Muscle of leg (tissue), 11 donors: ENCODE measurements around the gene SPDYE2B. TPM values are rescaled to one million over a fixed set of nuclear protein-coding genes. Genes with fewer than 3 reads are reported as not detected.
A peak's percentile ranks its signal among the peaks of the same experiment; 100 is the strongest.
"Not testable (repeated sequence)": the region's sequence is repeated elsewhere in the genome, so short reads cannot be mapped to it uniquely, and the experiment has no call there.

ENCODE experiments used
- DNase-seq: peaks from one replicate; pipeline ENCODE4 v3.0.0; 2013
- H3K27ac ChIP-seq: one replicate; pipeline ENCODE4 v1.5.1; 2013; ENCODE audit warnings: mild to moderate bottlenecking, low read length, control low read depth
- H3K27me3 ChIP-seq: one replicate; pipeline ENCODE4 v1.6.1; 2013; ENCODE audit warnings: low read length; ENCODE audit not compliant: control insufficient read depth, insufficient read depth
- H3K36me3 ChIP-seq: one replicate; pipeline ENCODE4 v1.6.1; 2013; ENCODE audit warnings: low read length; ENCODE audit not compliant: control insufficient read depth, insufficient read depth
- H3K4me1 ChIP-seq: one replicate; pipeline ENCODE4 v1.6.1; 2013; ENCODE audit warnings: low read length; ENCODE audit not compliant: control insufficient read depth, insufficient read depth
- H3K4me3 ChIP-seq: one replicate; pipeline ENCODE4 v1.5.1; 2013; ENCODE audit warnings: low read length, control low read depth
- H3K9me3 ChIP-seq: replicated peaks from 2 replicates; pipeline ENCODE4 v1.6.1; 2013; ENCODE audit warnings: low read depth, low read length; ENCODE audit not compliant: control insufficient read depth
- WGBS: methylation state at CpG from one replicate; pipeline ENCODE4 v1.1.5; 2013; ENCODE audit warnings: missing lambda C conversion rate; ENCODE audit not compliant: insufficient coverage; 5-methylcytosine and 5-hydroxymethylcytosine counted together
- polyA plus RNA-seq, 8 donors: library from polyadenylated mRNA; unstranded; fragments of 120-200 nt; gene quantifications; one replicate each; pipeline versions ENCODE4 v1.2.1 to v1.2.3, GENCODE V29; 2013; ENCODE audit warnings: inconsistent platforms in 1 of 8, low replicate concordance in 1 of 8; ENCODE audit not compliant: insufficient read length in 8 of 8, insufficient read depth in 1 of 8
- total RNA-seq: library from RNA; stranded (reverse); fragments of 120-200 nt; gene quantifications from one replicate; pipeline ENCODE4 v1.2.4, GENCODE V29; 2013

The SPDYE2B gene
- total and polyA plus RNA-seq, 9 donors, result 0.26 to 3.9 (median 1.0) TPM; not detected in 1

GRCh38 chr7:102680780-102681179 lies 30.7 kb downstream of the SPDYE2B start:
- H3K27me3 ChIP-seq, H3K4me3 ChIP-seq, H3K9me3 ChIP-seq, DNase-seq, H3K27ac ChIP-seq, H3K4me1 ChIP-seq, H3K36me3 ChIP-seq: not testable (repeated sequence)
- WGBS, result no CpG with 5 or more reads among the region's 5 CpGs

- no CpG with 5 or more reads among the region's 5 CpGs for WGBS
Observed at GRCh38 chr7:102682560-102682959, 32.4 kb downstream of the SPDYE2B start.

GRCh38 chr7:102688299-102689036 lies 38.3 kb downstream of the SPDYE2B start:
- H3K9me3 ChIP-seq, H3K27me3 ChIP-seq, DNase-seq, H3K36me3 ChIP-seq, H3K4me1 ChIP-seq, H3K27ac ChIP-seq, H3K4me3 ChIP-seq: not testable (repeated sequence)
- WGBS, result no CpG with 5 or more reads among the region's 37 CpGs

More at GRCh38 chr7:102682560-102682959, 32.4 kb downstream of the SPDYE2B start:
- not testable (repeated sequence) for H3K9me3 ChIP-seq, H3K4me3 ChIP-seq, H3K27me3 ChIP-seq, H3K4me1 ChIP-seq, DNase-seq, H3K36me3 ChIP-seq, H3K27ac ChIP-seq

- H3K36me3 ChIP-seq, H3K4me1 ChIP-seq, H3K9me3 ChIP-seq, H3K27me3 ChIP-seq, DNase-seq, H3K27ac ChIP-seq, H3K4me3 ChIP-seq: not testable (repeated sequence)
- no CpG with 5 or more reads among the region's 74 CpGs for WGBS
Observed at GRCh38 chr7:102689436-102690282, 39.5 kb downstream of the SPDYE2B start.

- not testable (repeated sequence) for H3K27ac ChIP-seq, H3K27me3 ChIP-seq, H3K4me3 ChIP-seq, H3K9me3 ChIP-seq, DNase-seq, H3K4me1 ChIP-seq, H3K36me3 ChIP-seq
- no CpG with 5 or more reads among the region's 6 CpGs for WGBS
Observed at GRCh38 chr7:102690602-102691001, 40.5 kb downstream of the SPDYE2B start.

- not testable (repeated sequence) for H3K4me1 ChIP-seq, H3K4me3 ChIP-seq, H3K9me3 ChIP-seq, DNase-seq, H3K36me3 ChIP-seq, H3K27me3 ChIP-seq, H3K27ac ChIP-seq
- no CpG with 5 or more reads among the region's 2 CpGs for WGBS
Observed at GRCh38 chr7:102694008-102694407, 43.9 kb downstream of the SPDYE2B start.

- not testable (repeated sequence) for H3K9me3 ChIP-seq, H3K27ac ChIP-seq, H3K4me1 ChIP-seq, DNase-seq, H3K36me3 ChIP-seq, H3K4me3 ChIP-seq, H3K27me3 ChIP-seq
- WGBS, result no CpG with 5 or more reads among the region's 3 CpGs
Observed at GRCh38 chr7:102695033-102695552, 45.0 kb downstream of the SPDYE2B start.

GRCh38 chr7:102696009-102696408 lies 45.9 kb downstream of the SPDYE2B start:
- not testable (repeated sequence) for H3K4me3 ChIP-seq, H3K9me3 ChIP-seq, DNase-seq, H3K4me1 ChIP-seq, H3K27me3 ChIP-seq, H3K27ac ChIP-seq, H3K36me3 ChIP-seq
- no CpG with 5 or more reads among the region's 2 CpGs for WGBS

- peak; percentile 11 for DNase-seq
- WGBS, result no CpG with 5 or more reads among the region's 5 CpGs
- not testable (repeated sequence) for H3K9me3 ChIP-seq, H3K27ac ChIP-seq, H3K36me3 ChIP-seq, H3K4me1 ChIP-seq, H3K27me3 ChIP-seq, H3K4me3 ChIP-seq
Observed at GRCh38 chr7:102697642-102698512, 47.8 kb downstream of the SPDYE2B start.
